Activated T-cell treated with anti-CD3 and anti-CD28 coated beads for 1 hour (primary cell): ENCODE results near the gene RELN.
"Not testable (repeated sequence)": the region's sequence is repeated elsewhere in the genome, so short reads cannot be mapped to it uniquely, and the experiment has no call there.

ENCODE experiments used
- DNase-seq: peaks from one replicate; pipeline ENCODE4 v3.0.0-alpha.2; 2020; ENCODE audit warnings: low read depth

Gene RELN

GRCh38 chr7:103784646-103785286, 204.7 kb downstream of the RELN start:
- no peak for DNase-seq

DNA sequence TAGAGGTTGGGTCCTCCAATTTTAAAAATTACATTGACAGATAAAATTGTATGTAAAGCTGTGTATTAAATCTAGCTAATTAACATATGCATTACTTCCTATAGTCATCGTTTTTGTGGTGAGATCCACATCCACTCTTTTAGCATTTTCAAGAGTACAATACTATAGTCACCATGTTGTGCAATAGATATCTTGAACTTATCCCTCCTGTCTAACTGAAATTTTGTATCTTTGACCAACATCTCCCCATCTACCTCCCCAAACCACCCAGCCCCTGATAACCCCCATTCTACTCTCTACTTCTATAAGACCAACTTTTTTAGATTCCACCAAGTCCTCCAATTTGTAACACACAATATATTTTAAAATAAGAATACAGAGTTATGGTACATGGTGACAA, 208.0 kb downstream of the RELN start:
- no peak for DNase-seq

DNA sequence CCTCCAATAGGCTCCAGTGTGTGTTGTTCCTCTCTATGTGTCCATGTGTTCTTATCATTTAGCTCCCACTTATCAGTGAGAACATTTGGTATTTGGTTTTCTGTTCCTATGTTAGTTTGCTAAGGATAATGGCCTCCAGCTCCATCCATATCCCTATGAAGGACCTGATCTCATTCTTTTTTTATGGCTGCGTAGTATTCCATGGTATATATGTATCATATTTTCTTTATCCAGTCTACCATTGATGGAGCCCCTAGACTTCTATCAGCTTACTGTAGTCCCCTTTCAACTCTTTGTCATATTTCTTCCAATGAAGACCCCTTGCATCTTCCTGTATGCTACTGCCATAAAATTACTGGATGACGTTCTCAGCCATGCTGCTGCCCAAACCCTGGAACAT, 208.9 kb downstream of the RELN start:
- not testable (repeated sequence) for DNase-seq

DNA sequence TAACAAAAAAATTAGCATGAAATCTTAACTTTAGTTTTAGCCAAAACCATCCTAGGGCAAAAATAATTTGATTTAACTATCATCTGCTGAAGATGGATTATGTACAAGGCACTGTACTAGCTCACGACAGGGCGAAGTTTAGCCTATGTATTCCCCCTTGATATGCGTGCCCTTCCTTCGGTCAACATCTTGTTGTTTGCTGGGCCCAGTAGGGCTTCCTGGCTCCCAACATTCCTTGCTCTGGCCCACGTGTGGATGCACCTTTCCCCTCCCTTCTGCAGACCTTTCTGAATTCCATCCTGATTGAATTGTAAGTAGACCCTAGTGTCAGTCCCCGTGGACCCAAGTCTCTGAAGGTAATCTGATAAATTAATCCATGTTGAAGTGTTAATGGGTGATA, 212.0 kb downstream of the RELN start:
- no peak for DNase-seq

- DNase-seq: no peak
Measured at GRCh38 chr7:103773726-103774125, 215.7 kb downstream of the RELN start.

DNA sequence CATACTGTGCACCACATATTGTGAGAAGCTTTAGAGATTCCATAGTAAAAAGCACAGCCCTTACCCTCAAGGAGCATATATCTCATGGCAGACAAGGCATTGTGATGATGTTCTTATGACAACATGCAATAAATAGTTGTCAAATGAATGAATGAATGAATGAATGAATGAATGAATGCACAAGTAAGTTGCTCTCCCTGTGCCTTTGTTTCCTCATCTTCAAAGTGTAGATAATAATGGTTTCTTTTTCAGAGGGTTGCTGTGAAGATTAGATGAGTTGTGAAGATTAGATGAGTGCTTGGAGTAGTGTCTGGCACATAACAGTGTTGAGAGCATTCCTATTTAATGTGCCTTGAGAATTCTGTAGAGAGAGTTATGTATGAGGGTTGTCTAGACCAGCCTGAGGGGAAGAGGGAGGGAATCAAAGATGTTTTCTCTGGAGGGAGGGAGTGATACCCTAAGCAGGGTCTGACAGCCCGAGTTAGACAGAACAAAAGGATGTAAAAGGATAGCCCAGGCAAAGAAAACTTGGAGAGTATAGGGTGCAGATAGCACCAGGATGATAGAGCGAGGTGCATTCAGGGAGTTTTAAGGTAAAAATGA, 217.2 kb downstream of the RELN start:
- DNase-seq: no peak

GRCh38 chr7:103771294-103771693, 218.2 kb downstream of the RELN start:
- no peak for DNase-seq

DNA sequence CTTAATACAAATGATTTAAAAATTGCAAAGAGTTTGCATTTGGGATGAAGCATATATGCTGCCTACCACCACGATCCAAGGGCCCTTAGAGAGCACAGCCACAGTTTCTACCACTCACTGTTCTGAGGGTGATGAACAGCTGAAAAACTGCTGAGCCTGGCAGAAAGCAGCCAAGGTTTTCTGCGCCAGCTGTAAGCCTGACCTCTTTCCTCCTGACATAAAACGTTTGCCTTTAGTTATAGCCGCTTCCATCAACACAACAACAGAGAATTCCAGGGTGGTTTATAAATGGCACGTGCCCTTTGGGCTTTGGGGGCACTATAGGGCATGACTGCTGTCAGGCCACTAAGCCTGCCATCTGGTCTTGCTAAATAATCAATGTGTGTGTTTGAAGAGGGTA, 222.8 kb downstream of the RELN start:
- DNase-seq: no peak

- DNase-seq: no peak
Measured at GRCh38 chr7:103765901-103766300, 223.6 kb downstream of the RELN start.

GRCh38 chr7:103764901-103765300, 224.6 kb downstream of the RELN start:
- DNase-seq: no peak

GRCh38 chr7:103762877-103763276, 226.6 kb downstream of the RELN start:
- DNase-seq: no peak

DNA sequence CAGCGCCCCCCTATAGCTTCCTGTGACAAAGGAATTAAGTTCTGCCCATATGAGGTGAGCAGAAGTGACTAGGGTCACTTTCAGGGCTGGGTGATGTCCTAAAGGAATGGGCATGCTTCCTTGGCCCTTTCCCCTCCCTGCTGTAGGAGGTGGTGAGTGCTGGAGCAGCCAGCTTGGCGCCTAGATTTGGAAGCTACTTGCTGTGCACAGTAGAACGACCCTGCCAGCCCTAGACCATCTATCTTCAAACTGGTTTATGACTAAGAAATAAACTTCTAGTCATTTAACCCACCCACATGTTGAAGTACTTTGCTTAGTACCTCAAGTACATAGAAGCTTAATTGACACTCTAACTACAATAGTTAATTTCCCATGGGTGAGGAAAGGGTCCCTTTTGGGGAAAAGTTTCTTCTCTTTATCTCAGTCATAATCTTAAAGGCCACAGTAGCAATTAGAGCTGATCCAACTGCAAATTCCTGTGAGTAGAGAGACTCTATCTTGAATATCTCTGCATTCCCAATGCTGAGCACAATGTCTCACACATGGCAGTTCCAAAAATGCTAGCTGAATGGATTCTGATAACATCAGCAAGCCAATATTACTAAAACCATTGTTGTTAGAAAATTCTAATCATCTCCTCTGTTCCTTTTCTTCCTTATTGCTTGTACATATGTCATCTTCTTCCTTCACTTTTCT, 227.2 kb downstream of the RELN start:
- no peak for DNase-seq

- DNase-seq: no peak
Measured at GRCh38 chr7:103752995-103753394, 236.5 kb downstream of the RELN start.

DNA sequence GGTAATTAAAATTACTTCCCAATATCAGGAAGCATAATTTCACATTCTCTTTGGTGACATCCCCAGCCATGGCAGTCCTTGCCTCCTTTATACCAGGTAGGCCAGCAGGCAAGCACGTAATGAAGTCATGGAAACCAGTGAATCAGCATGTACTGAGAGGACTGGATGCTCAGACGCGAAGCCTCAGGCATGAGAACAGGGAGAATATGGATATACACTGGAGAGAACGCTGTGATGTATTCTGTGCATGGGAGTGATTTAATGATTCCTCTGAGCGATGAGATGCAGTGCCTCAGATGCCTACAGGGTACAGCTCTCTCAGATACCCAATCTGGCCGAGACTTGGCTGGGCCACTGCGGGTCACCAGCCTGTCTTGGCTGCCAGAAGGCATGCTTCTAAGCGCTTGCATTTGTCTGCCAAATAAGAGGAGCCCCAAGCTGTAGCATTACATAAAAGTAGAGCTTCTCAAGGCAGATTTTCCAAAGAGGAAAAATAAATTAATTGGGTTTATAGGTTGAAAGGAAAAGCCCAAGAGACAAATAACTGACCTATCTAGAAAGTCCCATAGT, 238.1 kb downstream of the RELN start:
- no peak for DNase-seq

DNA sequence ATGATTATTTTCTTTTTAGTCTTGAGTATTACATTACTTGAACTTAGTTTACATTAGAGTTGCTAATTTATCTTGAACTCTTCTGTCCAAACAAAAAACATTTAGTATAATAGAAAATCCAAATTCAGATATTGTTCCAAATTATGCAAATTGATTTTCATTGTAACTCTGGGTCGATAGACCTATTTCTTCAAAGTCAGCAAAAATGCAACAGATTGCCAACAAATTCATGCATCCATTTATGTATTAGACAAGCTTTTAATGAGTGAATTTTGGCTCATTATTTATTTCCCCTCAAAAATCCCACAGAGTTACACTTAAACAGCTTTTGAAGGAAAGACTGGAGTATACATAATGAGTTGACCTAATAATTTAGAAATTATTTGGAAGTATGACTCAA, 240.8 kb downstream of the RELN start:
- DNase-seq: no peak

GRCh38 chr7:103735377-103735776, 254.1 kb downstream of the RELN start:
- DNase-seq: no peak

GRCh38 chr7:103731169-103731568, 258.3 kb downstream of the RELN start:
- DNase-seq: no peak

GRCh38 chr7:103729026-103729425, 260.4 kb downstream of the RELN start:
- no peak for DNase-seq

- DNase-seq: no peak
Measured at GRCh38 chr7:103727982-103728610, 261.4 kb downstream of the RELN start.

GRCh38 chr7:103719070-103719469, 270.4 kb downstream of the RELN start:
- DNase-seq: no peak

- no peak for DNase-seq
Measured at GRCh38 chr7:103718482-103719061, 270.9 kb downstream of the RELN start.

DNA sequence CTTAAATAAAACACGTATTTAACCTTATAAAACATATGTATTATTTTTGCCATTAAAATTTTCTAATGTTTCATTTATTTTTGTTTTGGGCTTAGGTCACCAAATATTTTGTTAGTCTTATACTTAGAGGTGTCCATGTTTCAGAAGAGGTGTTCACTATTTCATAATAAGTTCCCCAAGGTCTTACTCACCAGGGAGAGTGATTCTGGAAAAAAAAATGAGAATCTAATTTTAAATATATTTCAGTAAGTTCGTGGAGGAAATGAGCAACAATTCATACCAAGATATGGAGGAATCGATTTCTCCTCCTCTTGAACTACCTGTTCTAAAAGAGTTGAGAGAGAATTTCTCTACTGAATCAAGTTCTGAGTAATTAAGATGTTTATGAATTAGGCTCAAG, 271.9 kb downstream of the RELN start:
- DNase-seq: no peak
